HG03159 (cell line): Measurements from ENCODE around the gene SCYGR4.

Experiments used
- ATAC-seq: cut with Tn5 transposase; IDR thresholded peaks from one replicate; pipeline ENCODE4 v1.9.1; 2021; ENCODE audit warnings: mild to moderate bottlenecking, moderate library complexity; ENCODE audit not compliant: unreplicated experiment

SCYGR4 gene

DNA sequence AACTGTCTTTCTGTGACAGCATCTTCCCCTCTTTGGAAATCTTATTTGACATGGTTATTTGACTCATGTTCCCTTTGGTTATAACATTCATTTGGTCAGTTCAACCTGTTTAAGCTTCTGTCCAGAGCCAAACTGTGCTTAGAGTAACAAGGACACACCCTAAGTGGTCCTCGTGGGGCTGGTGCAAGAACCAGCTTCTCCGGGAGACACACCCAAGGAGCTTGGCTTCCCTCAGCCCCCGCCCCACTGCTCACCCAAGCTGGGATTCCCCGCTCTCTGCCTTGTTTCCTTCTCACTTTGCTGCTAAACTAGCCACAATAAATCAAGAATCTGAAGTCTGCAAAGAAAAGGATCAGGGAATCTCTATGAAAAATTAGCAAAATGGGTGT, 4.0 kb upstream of the SCYGR4 start:
- no peak for ATAC-seq

DNA sequence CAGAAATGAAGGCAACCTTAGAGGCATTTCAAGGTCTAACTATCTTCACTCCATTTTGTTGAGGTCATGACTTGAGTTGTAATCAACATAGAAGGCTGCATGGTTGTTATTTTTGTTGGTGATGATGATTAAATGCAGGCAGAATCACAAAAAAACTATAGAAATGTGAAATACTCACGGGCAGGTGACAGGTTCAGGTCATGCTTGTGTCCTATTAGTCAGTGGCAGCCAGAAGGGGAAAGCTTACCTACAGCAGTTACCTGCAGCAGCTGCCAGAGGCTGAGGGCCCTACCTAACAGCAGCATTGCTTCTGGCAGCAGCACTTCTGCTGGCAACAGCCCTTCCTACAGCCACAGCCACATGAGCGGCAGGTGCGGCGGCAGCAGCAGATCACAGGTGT, 3.1 kb upstream of the SCYGR4 start:
- no peak for ATAC-seq

DNA sequence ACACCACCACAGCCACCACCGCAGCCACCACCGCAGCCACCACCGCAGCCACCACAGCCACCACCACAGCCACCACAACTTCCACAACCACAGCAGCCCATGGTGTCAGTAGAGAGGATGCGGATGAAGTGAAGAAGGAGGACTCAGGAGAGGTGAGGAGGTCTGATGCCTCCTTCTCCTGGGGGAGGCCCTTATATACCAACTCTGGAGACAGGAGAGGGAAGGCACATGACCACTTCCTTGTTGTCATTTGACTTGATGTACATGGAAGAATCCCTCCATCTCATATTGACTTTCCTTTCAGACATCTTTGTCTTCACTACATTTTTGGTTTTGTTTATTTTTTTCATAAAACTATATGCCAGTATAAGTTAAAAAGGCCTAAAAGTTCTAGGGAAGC, 2.6 kb upstream of the SCYGR4 start, which contains the start of gene SCYGR3:
Gene SCYGR3, minus strand, starts transcription at position 101 of the 400 bp plus-strand sequence. Its CDS starts 0 bp downstream, at position 101.
- ATAC-seq: no peak

DNA sequence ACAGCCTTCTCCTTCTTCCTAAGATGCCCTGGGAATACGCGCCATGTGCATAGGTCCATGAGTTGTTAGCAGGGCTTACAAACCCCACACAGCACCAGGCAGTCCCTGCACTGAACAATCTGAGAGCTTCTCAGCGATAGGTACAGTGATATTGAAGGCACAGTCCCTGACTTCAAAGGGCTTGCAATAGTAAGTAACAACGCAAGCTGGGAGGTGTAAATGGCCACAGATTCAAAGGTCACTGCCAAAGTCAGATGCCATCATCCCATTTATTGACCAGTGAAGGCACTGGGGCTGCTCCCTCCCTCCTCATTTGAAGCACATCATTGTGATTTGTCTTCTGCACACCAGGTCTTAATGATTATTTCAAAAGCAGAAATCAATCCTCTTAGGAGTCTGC, 2.1 kb upstream of the SCYGR4 start:
- ATAC-seq: no peak

DNA sequence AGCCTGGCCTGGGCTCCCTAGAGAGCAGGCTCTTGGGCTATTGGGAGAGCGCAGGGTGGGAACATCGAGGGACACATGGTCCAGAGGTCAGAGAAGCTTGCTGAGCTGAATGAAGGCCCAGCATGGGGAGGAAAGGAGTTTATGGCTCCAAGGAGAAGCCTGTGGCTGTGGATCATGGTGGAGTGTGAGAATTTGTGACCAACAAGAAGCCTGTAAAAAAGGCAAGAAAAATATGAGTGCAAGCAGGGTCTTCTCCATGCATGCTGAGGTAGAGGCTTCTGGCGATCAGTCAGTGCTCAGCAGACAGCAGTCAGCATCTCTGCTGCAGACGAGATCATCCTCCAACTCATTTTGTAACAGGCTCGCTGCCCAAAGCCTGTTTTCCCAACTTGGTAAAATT, 1.4 kb upstream of the SCYGR4 start:
- no peak for ATAC-seq

DNA sequence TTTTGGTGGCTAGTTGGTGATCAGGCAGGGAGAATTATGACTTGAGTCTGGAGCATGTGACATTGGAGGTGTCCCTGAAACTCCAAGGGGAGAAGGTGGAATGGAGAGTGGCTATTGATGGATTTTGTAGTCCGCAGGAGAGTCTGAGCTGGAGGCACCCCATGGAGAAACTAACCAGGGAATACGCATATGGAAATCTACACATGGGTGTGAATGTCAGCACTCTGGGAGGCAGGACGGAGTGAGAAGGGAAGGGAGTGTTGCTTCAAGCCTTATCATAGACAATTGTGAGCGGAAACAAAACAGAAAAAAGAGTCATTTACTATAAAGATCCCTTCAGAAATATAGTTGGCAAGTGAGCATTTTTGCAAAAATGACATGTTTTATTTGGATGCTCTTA, 667 bp upstream of the SCYGR4 start:
- ATAC-seq: no peak

DNA sequence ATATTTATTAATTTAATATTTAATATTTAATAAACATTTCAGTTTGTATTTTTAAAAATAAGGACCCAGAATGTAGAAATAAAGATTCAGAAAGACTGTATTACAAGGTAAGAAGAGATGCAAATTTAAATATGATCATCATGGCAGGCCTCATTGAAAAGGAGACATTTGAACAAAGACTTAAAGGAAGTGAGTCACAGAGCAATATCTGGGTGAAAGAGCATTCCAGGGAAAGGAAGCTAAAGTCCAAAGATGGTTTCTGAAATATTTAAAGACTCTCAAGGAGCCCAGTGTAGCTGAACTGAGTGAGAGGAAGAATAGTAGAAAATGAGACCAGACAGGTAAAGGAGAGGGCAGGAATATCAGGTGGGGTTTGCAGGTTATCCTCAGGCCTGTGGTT, 5.9 kb downstream of the SCYGR4 start:
- no peak for ATAC-seq

DNA sequence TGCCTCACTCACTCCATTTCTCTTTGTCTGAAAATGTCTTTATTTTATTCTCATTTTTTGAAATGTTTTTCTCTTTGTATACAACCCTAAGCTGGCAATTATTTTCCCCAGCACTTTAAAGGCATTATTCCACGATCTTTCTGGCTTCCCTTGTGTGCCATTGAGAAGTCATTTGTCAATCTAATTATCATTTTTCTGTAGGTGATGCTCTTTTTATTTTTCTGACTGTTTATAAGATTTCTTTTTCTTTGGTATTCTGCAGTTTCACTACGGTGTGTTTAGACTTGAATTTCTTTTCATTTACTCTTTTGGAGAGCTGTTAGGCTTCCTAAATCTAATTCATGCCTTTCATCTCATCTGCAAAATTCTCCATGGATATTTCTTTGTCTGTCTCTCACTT, 8.1 kb downstream of the SCYGR4 start:
- no peak for ATAC-seq

DNA sequence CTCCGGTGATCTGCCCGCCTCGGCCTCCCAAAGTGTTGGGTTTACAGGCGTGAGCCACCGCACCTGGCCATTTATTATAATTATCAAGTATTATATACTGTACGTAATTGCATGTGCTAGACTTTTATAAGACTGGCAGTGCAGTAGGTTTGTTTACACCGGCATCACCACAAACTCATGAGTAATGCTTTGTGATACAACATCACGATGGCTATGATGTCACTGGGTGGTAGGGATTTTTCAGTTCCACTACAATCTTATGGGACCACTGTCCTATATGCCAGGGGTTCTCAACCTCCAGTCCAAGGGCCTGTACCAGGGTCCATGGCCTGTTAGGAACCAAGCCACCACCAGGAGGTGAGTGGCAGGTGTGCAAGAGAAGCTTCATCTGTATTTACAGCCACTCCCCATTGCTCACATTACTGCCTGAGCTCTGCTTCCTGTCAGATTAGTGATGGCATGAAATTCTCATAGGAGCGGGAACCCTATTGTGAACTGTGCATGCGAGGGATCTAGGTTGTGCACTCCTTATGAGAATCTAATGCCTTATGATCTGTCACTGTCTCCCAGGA, 9.4 kb downstream of the SCYGR4 start:
- no peak for ATAC-seq

DNA sequence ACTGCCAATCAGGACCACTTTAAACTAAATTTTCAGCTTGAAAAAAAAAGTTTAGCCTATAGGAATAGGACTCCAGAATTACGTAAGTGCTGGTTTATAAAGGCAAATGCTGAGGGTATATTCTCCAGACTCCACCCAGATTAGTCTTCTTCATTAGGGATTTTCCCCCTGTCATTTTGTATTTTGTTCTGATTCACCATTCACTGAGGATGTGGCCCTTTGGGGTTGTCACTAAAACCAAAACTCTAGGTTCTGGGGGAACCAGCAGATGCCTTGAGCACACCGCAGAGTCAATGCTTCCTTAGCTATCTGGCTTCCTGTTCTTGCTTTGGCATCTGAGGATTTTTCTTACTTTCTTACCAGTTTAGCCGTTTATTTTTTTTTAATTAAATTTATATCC, 10.5 kb downstream of the SCYGR4 start:
- ATAC-seq: peak; percentile 99

DNA sequence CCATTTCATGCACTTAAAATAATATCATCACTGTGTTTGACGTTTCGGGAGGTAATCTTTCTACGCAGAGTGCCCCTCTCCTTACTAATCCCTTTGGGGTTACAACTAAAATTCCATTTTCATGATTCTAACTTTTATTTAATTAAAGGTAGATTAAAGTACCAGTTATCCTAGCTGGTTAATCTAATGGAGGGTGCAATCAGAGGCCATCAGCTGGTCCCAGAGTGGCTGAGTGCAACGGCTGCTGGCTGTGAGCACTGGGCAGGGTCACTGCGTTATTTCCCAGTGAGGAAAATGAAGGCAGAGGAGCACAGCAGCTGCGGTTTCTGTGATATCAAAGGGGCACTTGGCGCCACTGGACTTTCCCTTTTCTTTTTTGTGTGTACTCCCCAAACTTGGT, 12.1 kb downstream of the SCYGR4 start:
- ATAC-seq: no peak

DNA sequence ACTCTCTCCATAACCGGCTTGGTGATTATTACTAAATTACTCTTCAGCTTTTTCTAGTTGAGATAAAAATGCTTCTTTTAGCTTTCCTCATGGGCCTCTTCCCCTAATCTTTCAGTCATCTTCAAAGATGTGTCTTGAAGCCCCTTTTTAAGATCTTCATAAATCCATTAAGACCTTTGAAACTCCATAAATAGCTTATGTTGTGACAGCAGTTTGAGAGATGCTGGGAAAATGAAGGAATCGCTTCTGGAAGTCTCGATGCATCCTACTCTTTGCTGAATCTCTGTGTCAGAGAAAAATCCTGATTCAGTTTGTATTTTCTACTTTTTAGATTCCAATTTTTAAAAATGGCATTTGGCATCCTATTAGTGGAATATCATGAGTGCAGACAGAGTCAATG, 13.0 kb downstream of the SCYGR4 start:
- no peak for ATAC-seq

DNA sequence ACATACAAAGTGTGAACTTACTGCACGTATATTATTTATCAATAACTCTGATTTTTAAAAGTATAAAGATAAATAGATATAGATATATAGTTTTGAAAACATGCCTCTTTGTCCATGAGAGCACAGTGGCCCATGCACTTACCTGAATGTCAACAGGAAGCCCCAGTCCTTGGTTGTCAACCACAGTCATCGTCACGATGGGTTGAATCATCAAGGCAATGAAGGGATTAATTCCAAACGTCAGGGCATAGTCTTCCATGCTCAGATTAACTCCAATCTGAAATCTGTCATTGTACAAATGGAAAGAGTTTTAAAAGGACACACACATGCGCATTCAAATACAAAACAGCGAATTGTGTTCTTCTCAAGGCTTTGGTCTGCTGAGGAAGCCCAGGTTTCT, 15.5 kb downstream of the SCYGR4 start:
- no peak for ATAC-seq

DNA sequence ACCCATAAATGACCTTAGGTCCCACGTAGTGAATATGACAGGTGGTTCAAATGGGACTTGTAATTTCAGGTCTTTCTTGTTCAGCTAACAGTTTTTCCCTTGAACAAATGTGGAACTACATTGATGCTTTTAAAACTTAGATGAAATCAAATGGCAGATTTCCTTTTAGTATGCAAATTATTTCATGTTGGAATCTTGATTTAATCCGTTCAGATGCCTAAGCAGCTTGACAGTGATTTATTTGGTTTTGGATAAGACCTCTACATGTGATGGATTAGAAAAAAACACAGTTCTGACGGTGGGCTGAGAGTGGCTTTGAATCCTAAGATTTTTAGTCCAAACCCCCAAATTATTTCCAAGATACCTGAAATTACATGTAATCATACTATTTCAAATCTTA, 16.9 kb downstream of the SCYGR4 start:
- ATAC-seq: no peak

DNA sequence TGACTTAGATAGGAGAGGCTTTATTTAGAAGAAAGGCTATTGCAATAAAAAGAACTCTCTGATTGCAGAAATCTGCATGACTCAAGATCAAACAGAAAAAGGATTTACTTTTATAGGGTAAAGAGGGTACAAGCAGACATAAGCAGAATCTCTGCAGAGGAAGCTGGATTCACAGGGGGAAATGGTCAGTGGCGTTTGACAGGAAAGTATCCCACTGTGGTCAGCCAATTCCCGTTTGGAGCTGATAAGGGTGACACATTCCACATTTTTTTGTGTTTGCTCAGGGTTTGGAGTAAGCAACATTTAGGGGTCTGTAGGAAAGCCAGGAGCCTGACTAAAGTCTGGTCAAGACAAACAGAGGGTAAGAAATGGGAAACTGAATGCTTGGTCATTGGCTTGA, 25.4 kb downstream of the SCYGR4 start:
- no peak for ATAC-seq

DNA sequence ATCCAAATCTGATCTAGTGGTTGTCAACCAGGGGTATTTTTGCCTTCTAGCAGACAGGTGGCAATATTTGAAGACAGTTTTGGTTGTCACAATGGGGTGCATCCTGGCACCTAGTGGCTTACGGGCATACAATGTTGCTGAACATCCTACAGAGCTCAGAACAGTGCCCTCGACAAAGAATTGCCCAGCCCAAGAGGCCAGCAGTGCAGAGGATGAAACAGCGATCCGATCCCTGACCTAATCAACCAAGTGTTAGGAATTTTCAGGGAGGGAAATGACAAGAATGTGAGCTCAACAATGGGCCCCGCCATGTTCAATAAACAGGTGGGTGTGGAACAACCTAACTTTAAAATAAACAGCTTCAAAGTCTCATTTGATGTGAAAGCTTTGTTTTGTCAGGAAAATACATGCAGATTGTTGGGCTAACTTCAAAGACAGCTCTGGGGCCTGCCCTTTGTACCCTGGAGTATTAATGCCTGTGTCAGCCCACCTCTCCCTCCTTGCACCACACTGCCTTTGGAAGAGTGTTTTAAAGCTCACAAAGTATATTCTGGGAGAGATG, 26.8 kb downstream of the SCYGR4 start:
- ATAC-seq: no peak

DNA sequence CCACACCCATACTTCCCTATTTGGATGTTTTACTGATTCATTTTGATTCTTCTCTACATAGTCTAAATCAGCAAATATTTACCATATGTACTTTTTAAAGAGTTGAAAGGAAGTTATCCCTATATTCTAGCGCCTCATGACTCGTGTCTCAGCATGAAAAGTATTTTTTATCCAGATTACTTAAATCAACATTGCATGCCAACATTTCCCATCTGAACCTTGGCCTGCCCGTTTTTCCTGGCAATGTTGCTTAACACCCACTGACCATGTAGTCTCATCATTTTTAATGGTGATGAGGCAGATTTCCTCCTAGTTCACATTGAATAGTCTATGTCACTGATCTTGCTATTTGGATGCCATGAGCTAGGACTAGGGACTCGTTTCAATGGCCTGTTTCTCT, 36.1 kb downstream of the SCYGR4 start:
- no peak for ATAC-seq

DNA sequence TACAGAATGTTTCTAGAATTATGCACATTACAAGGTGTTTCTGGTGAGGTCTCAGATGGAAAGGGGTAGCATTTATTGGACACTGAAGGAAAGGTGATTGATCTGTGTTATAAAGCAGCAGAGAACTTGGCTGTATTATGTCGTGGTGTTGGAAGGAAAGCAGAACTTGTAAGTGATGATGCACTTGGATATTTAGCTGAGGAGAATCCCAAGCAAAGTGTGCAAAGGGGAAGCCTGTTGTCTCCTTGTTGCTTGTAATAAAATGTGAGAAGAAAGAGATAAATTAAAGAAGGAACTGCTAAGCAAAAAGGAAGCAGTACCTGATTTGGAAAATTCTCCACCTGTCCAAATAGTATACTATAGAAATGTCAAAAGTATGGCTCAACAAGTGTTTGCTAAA, 37.1 kb downstream of the SCYGR4 start:
- no peak for ATAC-seq

DNA sequence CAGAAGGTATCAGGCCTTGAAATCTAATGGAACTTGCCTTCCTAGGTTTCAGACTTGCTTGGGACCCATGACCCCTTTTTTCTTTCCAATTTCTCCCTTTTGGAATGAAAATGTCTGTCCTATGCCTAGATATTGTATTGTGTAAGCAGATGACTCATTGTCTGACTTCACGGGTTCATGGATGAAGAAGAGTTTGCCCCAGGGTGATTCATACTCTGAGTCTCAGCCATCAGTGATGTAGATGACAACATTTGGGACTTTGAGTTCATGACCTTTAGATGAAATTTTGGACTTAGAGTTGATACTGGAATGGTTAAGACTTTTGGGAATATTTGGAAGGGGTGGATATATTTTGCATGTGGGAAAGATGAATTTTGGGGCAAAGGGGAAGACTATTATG, 38.2 kb downstream of the SCYGR4 start:
- ATAC-seq: no peak

DNA sequence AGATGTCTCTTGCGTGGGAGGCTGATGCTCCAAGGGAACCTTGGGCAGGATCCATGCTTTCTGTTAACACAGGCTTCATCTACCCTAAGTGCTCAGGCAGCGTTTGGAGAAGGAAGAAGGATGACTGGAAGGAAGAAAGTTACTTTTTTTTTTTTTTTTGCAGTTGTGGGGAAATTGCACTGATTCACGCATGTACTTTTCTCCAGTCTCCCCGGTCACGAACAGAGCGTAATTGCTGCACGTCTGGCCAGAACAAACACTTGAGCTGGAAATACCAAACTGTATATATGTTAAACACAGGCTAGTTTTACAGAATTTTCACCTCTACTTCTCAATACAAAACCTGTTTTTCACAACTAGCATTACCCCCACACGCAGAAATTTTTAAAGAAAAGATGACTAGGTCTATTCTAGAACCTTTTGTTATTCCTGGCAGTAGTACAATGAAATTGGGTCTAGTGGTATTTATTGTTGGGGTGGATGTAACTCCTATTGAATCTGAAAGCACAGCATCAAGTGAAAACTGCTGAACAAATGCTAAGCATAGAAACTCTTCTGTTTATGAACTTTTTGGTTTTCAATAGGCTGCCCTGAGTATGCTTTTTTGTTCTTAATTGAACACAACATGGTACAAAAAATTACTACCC, 40.0 kb downstream of the SCYGR4 start:
- ATAC-seq: no peak

DNA sequence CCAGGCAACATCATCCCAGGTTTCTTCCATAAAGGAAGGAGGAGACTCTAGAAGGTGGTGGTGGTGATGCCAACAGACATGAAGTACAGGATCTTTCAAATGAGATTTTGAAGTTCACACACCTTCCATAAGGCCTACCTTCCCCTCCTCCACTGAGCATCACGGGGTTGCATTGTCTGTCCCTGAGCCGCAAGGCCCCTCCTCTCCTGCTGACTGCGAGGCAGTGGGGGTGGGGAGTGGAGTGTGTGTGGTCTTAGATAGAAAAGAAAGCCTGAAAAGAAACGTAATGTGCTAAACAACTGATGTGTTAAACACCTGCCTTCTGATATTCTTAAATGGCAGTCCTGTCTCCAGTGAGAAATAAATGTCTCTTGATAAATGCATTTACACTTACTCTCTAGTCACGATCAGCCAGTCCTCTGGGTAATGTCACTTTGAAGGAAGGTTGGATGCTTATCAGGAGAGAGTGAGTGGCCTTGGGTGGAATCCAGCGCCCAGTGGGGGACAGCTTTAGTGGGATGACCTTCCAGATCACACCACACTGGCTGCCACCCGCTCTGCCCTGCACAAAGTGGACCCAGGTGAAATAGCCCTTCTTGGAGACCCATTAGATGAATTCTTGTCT, 43.8 kb downstream of the SCYGR4 start:
- ATAC-seq: no peak

DNA sequence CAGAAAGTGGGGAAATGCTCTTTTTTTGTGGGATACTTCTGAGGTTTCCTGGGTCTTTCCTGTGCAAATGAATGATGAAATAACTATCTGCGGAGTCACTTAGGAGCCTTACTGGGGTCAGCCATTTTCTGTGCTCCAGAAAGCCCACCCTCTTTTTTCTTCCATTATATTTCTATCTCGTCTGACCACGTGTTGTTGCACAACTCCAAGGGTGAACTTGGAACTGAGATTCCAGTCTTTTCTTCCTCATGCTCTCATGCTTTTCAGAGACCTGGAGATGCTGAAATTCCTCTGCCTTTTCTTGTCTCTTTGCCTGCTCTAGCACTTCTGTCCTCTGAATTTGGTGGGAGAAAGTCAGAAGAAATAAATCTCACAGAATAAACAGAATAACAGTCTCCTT, 44.5 kb downstream of the SCYGR4 start:
- ATAC-seq: no peak
